Adrenal gland (tissue), 12 donors: Measurements from ENCODE around the gene FCMR. TPM values are rescaled to one million over a fixed set of nuclear protein-coding genes. Genes with fewer than 3 reads are reported as not detected.

Experiments used
- DNase-seq, 7 donors: peaks; one replicate each; pipeline ENCODE4 v3.0.0-alpha.2; 2019 to 2020
- H3K27ac ChIP-seq, 5 donors: fragments of 200-600 bp; sonication (generic) in 4 of 5; 1 replicate in 3 of 5; 2 replicates in 2 of 5; pipeline versions ENCODE4 v1.5.1 to v1.8.0; 2016 to 2020; ENCODE audit warnings: mild to moderate bottlenecking in 1 of 5
- H3K27me3 ChIP-seq: fragments of 200-600 bp; 2 replicates; pipeline ENCODE4 v1.8.0; 2021
- H3K36me3 ChIP-seq, 2 donors: fragments of 200-600 bp; replicated peaks in 1 of 2; 1 replicate in 1 of 2; 2 replicates in 1 of 2; pipeline versions ENCODE4 v1.5.1 to v1.8.0; 2018 to 2022
- H3K4me1 ChIP-seq, 2 donors: fragments of 200-600 bp; replicated peaks in 1 of 2; 1 replicate in 1 of 2; 2 replicates in 1 of 2; pipeline versions ENCODE4 v1.5.1 to v1.8.0; 2018 to 2021
- H3K4me3 ChIP-seq, 4 donors: fragments of 200-600 bp; sonication (generic) in 3 of 4; one replicate each; pipeline ENCODE4 v1.5.1; 2016 to 2018
- H3K9me3 ChIP-seq, 3 donors: fragments of 200-600 bp; sonication (generic) in 1 of 3; replicated peaks in 1 of 3; 1 replicate in 2 of 3; 2 replicates in 1 of 3; pipeline versions ENCODE4 v1.5.1 to v1.8.0; 2016 to 2021
- CTCF ChIP-seq, 6 experiments: fragments of 450-650 bp in 4 of 6; fragments of 200-600 bp in 2 of 6; sonication (generic) in 1 of 6; IDR thresholded peaks; 1 replicate in 5 of 6; 2 replicates in 1 of 6; pipeline versions ENCODE4 v1.5.1 to v1.8.0; 2016 to 2021; ENCODE audit warnings: antibody characterized with exemption in 6 of 6, mild to moderate bottlenecking in 2 of 6, moderate library complexity in 1 of 6
- POLR2A ChIP-seq, 2 donors: fragments of 450-650 bp; IDR thresholded peaks; one replicate each; pipeline ENCODE4 v1.6.1; 2017; ENCODE audit warnings: antibody characterized with exemption in 2 of 2, mild to moderate bottlenecking in 2 of 2, moderate library complexity in 1 of 2
- whole genome bisulfite sequencing, 4 donors: extraction: QIAGEN DNeasy Blood & Tissue Kit in 2 of 4; methylation state at CpG; one replicate each; pipeline versions ENCODE4 v1.1.5 to v1.1.7; 2013 to 2017; 5-methylcytosine and 5-hydroxymethylcytosine counted together
- intact Hi-C, 2 donors: fragments of 100-400 bp; cut with DNase I; formaldehyde crosslinking; loops; one replicate each; pipeline versions ENCODE4 v1.14.1 to v1.15.0; 2022 to 2023
- polyA plus RNA-seq, 3 donors: library from polyadenylated mRNA; stranded (reverse); fragments of 200-250 nt in 2 of 3; fragments of 350-450 nt in 1 of 3; fragmentation: Illumina TruSeq in 1 of 3; extraction: RNeasy Lipid Tissue Mini Kit (QIAGEN cat#74804) in 1 of 3; gene quantifications; one replicate each; pipeline ENCODE4 v1.2.3, GENCODE V29; 2013 to 2014
- total RNA-seq, 9 donors: library from RNA; depleted of rRNA in 4 of 9; stranded (reverse); fragments of >200 nt in 4 of 9; fragments of 120-200 nt in 1 of 9; fragmentation: NEBNext Ultra II Directional in 1 of 9; extraction: Animal tissue kit (Norgen Biotek cat#: 25700) in 1 of 9; gene quantifications; one replicate each; pipeline versions ENCODE4 v1.1.0 to v1.2.4, GENCODE V29; 2013 to 2023
- donor health status: healthy with polysubstance abuse.
- donor health status: Bipolar disorder and iron deficiency.
- donor health status: DM: yes; HTN: yes; CAD: no.
- donor health status: DM: no; HTN: no; CAD: no.
- donor health status: DM: no; HTN: no; CAD: no.
- donor health status: DM: yes; HTN: yes; CAD: no.

FCMR gene
- total and polyA plus RNA-seq, 12 donors, result 0.27 to 3.0 (median 1.2) TPM; not detected in 1

- Histone ChIP-seq H3K9me3 (no peaks in the 10 kb centered on the region), H3K27ac (no peak overlapping the region), H3K36me3 (no peaks in the 10 kb centered on the region), H3K4me3 (no peak overlapping the region), H3K4me1 (no peaks in the 10 kb centered on the region), H3K27me3 (no peaks in the 10 kb centered on the region)
- TF ChIP-seq CTCF (IDR thresholded peaks at IDR 0.05) (no peak), POLR2A (IDR thresholded peaks at IDR 0.05) (no peak)
- no peak for DNase-seq
- 80 to 88% (median 84%) methylated on average over 5 of the region's 5 CpGs for WGBS, 4 donors
- intact Hi-C loops, result no loop called here
Measured at GRCh38 chr1:206963119-206963712, 41.5 kb upstream of the FCMR start.

GRCh38 chr1:206962272-206962671 lies 40.5 kb upstream of the FCMR start:
- intact Hi-C loops, result no loop called here
- H3K27ac ChIP-seq, result no peak overlapping the region
- 78 to 91% (median 85%) methylated on average over 5 to 7 of the region's 7 CpGs for WGBS, 4 donors

GRCh38 chr1:206961668-206962067 lies 39.9 kb upstream of the FCMR start:
- no peak for DNase-seq
- Histone ChIP-seq H3K4me3 (no peak overlapping the region), H3K27ac (no peak overlapping the region), H3K9me3 (no peaks in the 10 kb centered on the region), H3K36me3 (no peaks in the 10 kb centered on the region), H3K4me1 (no peaks in the 10 kb centered on the region), H3K27me3 (no peaks in the 10 kb centered on the region)
- intact Hi-C loops, result no loop called here
- WGBS, 4 donors, result 59 to 87% (median 73%) methylated on average over 3 of the region's 3 CpGs
- TF ChIP-seq POLR2A (IDR thresholded peaks at IDR 0.05) (no peak), CTCF (IDR thresholded peaks at IDR 0.05) (no peak)

More at GRCh38 chr1:206962272-206962671, 40.5 kb upstream of the FCMR start:
- H3K9me3 ChIP-seq, result no peaks in the 10 kb centered on the region
- H3K36me3 ChIP-seq, result no peaks in the 10 kb centered on the region
- H3K4me3 ChIP-seq, result no peak overlapping the region
- DNase-seq, result no peak
- no peak for TF ChIP-seq CTCF (IDR thresholded peaks at IDR 0.05)
- TF ChIP-seq POLR2A (IDR thresholded peaks at IDR 0.05), result no peak
- no peaks in the 10 kb centered on the region for H3K4me1 ChIP-seq
- no peaks in the 10 kb centered on the region for H3K27me3 ChIP-seq

- DNase-seq, result no peak
- WGBS, 4 donors, result 77 to 89% (median 86%) methylated on average over 5 to 6 of the region's 6 CpGs
- H3K4me1 ChIP-seq, result no peaks in the 10 kb centered on the region
- no peak overlapping the region for H3K27ac ChIP-seq
- no peaks in the 10 kb centered on the region for H3K9me3 ChIP-seq
- no peak overlapping the region for H3K4me3 ChIP-seq
- TF ChIP-seq POLR2A (IDR thresholded peaks at IDR 0.05), result no peak
- TF ChIP-seq CTCF (IDR thresholded peaks at IDR 0.05), result no peak
- no peaks in the 10 kb centered on the region for H3K36me3 ChIP-seq
- intact Hi-C loops, result no loop called here
- no peaks in the 10 kb centered on the region for H3K27me3 ChIP-seq
Measured at GRCh38 chr1:206960676-206961386, 39.1 kb upstream of the FCMR start.
